Left lobe of liver (tissue), 2 donors: ENCODE measurements around the gene ESR2. TPM values are rescaled to one million over a fixed set of nuclear protein-coding genes. Genes with fewer than 3 reads are reported as not detected.
"Not testable (repeated sequence)": the region's sequence is repeated elsewhere in the genome, so short reads cannot be mapped to it uniquely, and the experiment has no call there.

Experiments used
- ATAC-seq: fragments of 200-7000 bp; cut with Tn5 transposase; one replicate; pipeline ENCODE4 v1.9.1; 2020; ENCODE audit warnings: mild to moderate bottlenecking, moderate library complexity
- DNase-seq: peaks from one replicate; pipeline ENCODE4 v3.0.0-alpha.2; 2020; ENCODE audit warnings: low spot score
- total RNA-seq: library from RNA; stranded (reverse); gene quantifications from one replicate; pipeline ENCODE4 v1.2.1, GENCODE V29; 2021
- donor health status: DM: no; HTN: no; CAD: no; lungs with moderate emphysema.
- donor health status: DM: no; HTN: yes; CAD: no.

The ESR2 gene
- total RNA-seq, 1 donor from 2014 or later: 0.08 TPM

- ATAC-seq (no peak), DNase-seq (no peak)
Measured at GRCh38 chr14:64049616-64050381, 244.4 kb downstream of the ESR2 start.

- no peak for ATAC-seq
Measured at GRCh38 chr14:64045091-64045490, 249.1 kb downstream of the ESR2 start.

GRCh38 chr14:64043296-64043695, 250.9 kb downstream of the ESR2 start:
- ATAC-seq, DNase-seq: not testable (repeated sequence)

More at GRCh38 chr14:64045091-64045490, 249.1 kb downstream of the ESR2 start:
- DNase-seq: no peak

GRCh38 chr14:64040044-64040443, 254.1 kb downstream of the ESR2 start:
- no peak for DNase-seq
- ATAC-seq: no peak

GRCh38 chr14:64038841-64039542, 255.2 kb downstream of the ESR2 start:
- no peak for DNase-seq
- ATAC-seq: no peak

GRCh38 chr14:64037869-64038745, 256.1 kb downstream of the ESR2 start:
- ATAC-seq, DNase-seq: not testable (repeated sequence)

- ATAC-seq (no peak), DNase-seq (no peak)
Measured at GRCh38 chr14:64035143-64035542, 259.0 kb downstream of the ESR2 start.

Other genes with a start within 250 kb of the ESR2 start
- gene MTHFD1, start 94.0 kb upstream of the ESR2 start, total RNA-seq: 238 TPM
- 0.45 TPM for gene AKAP5, start 171.1 kb upstream of the ESR2 start, total RNA-seq
- 5.7 TPM for gene ZBTB25, start 209.5 kb upstream of the ESR2 start, total RNA-seq
- gene ZBTB1, start 210.4 kb upstream of the ESR2 start, total RNA-seq: 12.1 TPM
- 1.3 TPM for gene HSPA2, start 246.4 kb upstream of the ESR2 start, total RNA-seq